Activated T-helper 2 cell treated with anti-CD3 and anti-CD28 coated beads, Interferon-gamma antibody, Interleukin-2, Interleukin-4, amounts not matched to agents 10 μg/mL and 5 μg/mL and 100 μg/mL, durations not matched to agents 14 hours and 24 hours and 36 hours (primary cell): Measurements from ENCODE around the gene LAMTOR1. TPM values are rescaled to one million over a fixed set of nuclear protein-coding genes. Genes with fewer than 3 reads are reported as not detected.
A peak's percentile ranks its signal among the peaks of the same experiment; 100 is the strongest.

Experiments used
- DNase-seq: peaks from one replicate; pipeline ENCODE4 v3.0.0; 2021; ENCODE audit warnings: low spot score
- H3K27ac Mint-ChIP-seq: one replicate; pipeline ENCODE4 v1.8.0; 2021; ENCODE audit warnings: mixed read lengths
- H3K27me3 Mint-ChIP-seq: one replicate; pipeline ENCODE4 v1.8.0; 2021; ENCODE audit warnings: low read depth, mixed read lengths
- H3K36me3 Mint-ChIP-seq: one replicate; pipeline ENCODE4 v1.8.0; 2021; ENCODE audit warnings: low read depth, mixed read lengths
- H3K4me1 Mint-ChIP-seq: one replicate; pipeline ENCODE4 v1.8.0; 2021; ENCODE audit warnings: low read depth, mixed read lengths
- H3K4me3 Mint-ChIP-seq: one replicate; pipeline ENCODE4 v1.8.0; 2021; ENCODE audit warnings: low read depth, mild to moderate bottlenecking, moderate library complexity, mixed read lengths
- H3K9me3 Mint-ChIP-seq: one replicate; pipeline ENCODE4 v1.8.0; 2021; ENCODE audit warnings: mixed read lengths
- intact Hi-C: fragments of 100-400 bp; cut with micrococcal nuclease; formaldehyde crosslinking; loops from one replicate; pipeline ENCODE4 v1.15.1; 2023
- total RNA-seq: library from RNA; stranded (reverse); gene quantifications from 2 replicates; pipeline ENCODE4 v1.2.3, GENCODE V29; 2022

The LAMTOR1 gene
- total RNA-seq, 1 donor from 2014 or later: 95.1 TPM

- Mint-ChIP-seq H3K27me3 (no peaks in the 10 kb centered on the region), H3K9me3 (no peaks in the 10 kb centered on the region), H3K27ac (peak overlapping the region; percentile 98), H3K4me3 (peak overlapping the region; percentile 89), H3K4me1 (peaks cover 16% of the 10 kb centered on the region), H3K36me3 (peaks cover 10% of the 10 kb centered on the region)
- no peak for DNase-seq
- intact Hi-C loops: loop anchor here (1.0 kb wide), 5 partner anchors 10 to 110 kb away; partner anchors contain the start of genes LAMTOR1, LRRC51 and NUMA1
Observed at GRCh38 chr11:72112978-72113808, 10.1 kb upstream of the LAMTOR1 start.

DNA sequence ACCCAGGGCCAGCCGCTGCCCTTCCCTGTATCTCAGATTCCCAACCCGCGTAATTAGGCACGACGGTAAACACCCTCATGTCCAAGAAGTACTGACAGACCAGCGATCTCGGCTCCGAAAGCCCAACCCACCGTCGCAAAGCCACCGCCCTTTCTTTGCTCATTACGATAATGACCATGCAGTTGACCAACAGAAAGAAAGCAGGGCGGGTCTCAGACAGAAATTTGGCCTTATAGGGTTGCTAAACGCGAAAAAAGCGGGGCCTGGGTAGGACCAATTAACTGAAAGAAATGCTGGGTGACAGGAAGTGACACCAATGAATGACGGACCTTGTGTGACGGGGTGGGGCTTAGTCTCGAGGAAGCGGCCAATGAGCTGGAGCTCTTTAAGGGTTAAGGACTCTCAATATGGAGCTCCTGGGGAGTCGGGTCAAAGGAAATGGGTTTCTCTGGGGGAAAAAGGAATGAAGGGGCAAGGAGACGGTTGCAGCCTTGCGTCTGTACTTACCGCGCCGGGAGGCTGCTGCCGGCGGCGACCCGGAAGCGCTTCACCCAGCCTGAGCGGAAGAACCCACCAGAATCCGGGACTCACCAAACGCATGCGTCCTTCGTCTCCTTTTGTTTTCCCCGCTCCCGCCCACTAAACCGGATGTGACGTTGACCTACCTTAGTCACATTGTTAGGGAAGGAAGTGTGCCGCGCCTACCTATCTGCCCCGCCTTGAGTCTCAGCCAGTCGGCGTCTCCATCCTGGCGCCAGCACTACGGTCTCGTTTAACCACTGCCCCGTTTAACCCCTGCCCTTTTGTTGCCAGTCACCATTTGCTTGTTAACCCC is 9.3 kb upstream of the LAMTOR1 start, which contains the start of gene ANAPC15:
TSS of gene ANAPC15 (minus strand) at position 553 of the 835 bp plus-strand sequence. CDS start 1,419 bp downstream, outside the sequence.
- no peaks in the 10 kb centered on the region for H3K9me3 Mint-ChIP-seq
- peak; percentile 98 for DNase-seq
- peak within 1 kb of the TSS; percentile 89 for H3K4me3 Mint-ChIP-seq
- peaks cover 12% of the 10 kb centered on the region for H3K36me3 Mint-ChIP-seq
- H3K27ac Mint-ChIP-seq: peak within 1 kb of the TSS; percentile 98
- no peaks in the 10 kb centered on the region for H3K27me3 Mint-ChIP-seq
- H3K4me1 Mint-ChIP-seq: peaks cover 16% of the 10 kb centered on the region
- intact Hi-C loops: loop anchor here (1.0 kb wide), 5 partner anchors 9 to 111 kb away; partner anchors contain the start of genes LAMTOR1, LRRC51 and NUMA1

DNA sequence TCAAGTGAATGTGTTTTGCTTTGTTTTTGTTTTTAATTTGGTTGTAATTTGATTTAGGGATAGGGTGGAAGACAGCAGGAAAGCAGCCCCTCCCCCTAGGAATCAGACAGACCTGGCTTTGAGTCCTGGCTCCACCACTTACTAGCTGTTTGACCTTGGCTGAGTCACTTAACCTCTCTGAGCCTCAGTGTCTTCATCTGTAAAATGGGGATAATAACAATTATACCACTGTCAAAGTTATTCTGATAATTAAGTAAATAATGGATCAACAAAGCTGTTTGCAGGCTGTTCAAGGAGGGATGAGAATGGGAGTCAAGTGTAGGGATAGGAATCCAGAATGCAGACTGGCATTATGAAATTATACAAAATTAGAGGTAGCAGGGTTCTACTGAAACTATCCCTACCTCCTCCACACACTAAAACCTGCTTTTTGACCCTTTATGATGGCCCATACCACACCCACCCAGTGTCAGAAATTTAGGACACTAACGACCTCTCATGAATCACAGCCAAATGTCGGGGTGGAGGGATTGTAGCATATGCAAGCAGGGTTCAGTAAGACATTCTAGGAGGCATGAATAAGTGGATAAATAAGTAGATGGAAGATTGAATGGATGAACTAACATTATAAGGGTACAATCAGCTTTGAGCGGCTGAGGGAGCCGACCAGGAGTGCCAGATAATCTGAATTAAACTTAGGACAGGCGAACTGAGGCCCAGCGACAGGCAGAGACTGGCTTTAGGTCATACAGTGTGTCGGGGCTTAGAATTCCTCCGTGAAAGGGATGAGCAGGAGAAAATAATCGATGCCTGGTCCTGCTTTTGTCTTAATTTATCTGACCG is 8.4 kb upstream of the LAMTOR1 start:
- H3K9me3 Mint-ChIP-seq: no peaks in the 10 kb centered on the region
- intact Hi-C loops: loop anchor here (1.0 kb wide), 5 partner anchors 8 to 112 kb away; partner anchors contain the start of genes LAMTOR1, LRRC51 and NUMA1
- H3K27me3 Mint-ChIP-seq: no peaks in the 10 kb centered on the region
- H3K27ac Mint-ChIP-seq: peak overlapping the region; percentile 98
- no peak for DNase-seq
- H3K36me3 Mint-ChIP-seq: peaks cover 14% of the 10 kb centered on the region
- H3K4me3 Mint-ChIP-seq: peak overlapping the region; percentile 89
- H3K4me1 Mint-ChIP-seq: peaks cover 16% of the 10 kb centered on the region

- Mint-ChIP-seq H3K4me1 (peaks cover 25% of the 10 kb centered on the region), H3K27me3 (no peaks in the 10 kb centered on the region), H3K4me3 (no peak within 1 kb of the TSS), H3K9me3 (no peaks in the 10 kb centered on the region), H3K36me3 (peaks cover 33% of the 10 kb centered on the region), H3K27ac (no peak within 1 kb of the TSS)
- intact Hi-C loops: no loop called here
- no peak for DNase-seq
Observed at GRCh38 chr11:72105888-72106287, 2.8 kb upstream of the LAMTOR1 start, which contains the start of gene TOMT. Gene TOMT, plus strand, starts transcription at chr11:72105924. Its CDS starts 28 bp downstream, at chr11:72105952.

DNA sequence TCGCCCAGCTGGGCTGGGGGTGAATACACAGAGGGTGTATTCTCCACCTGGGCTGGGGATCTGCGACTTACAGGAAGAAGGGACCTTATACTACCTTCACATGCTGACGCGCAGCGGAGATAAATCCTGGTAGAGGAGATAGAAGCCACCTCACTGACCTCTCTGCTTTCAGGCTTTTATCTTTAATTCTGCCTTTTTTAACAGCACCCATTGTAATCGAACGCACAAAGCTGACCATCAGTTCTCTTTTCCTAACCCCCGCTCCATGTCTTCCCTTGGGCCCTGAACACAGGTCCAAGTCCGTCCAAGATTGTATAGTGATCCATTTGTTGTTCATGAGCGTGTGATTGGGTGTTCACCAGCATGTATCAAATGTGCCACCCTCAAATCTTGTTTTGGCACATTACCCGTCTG is 664 bp upstream of the LAMTOR1 start:
- H3K27me3 Mint-ChIP-seq: no peaks in the 10 kb centered on the region
- intact Hi-C loops: loop anchor here (1.0 to 2.0 kb wide), 5 partner anchors 9 to 121 kb away; partner anchors contain the start of genes ANAPC15, INPPL1, LRRC51 and NUMA1
- H3K36me3 Mint-ChIP-seq: peaks cover 32% of the 10 kb centered on the region
- peaks cover 32% of the 10 kb centered on the region for H3K4me1 Mint-ChIP-seq
- H3K4me3 Mint-ChIP-seq: peak overlapping the region; percentile 95
- H3K9me3 Mint-ChIP-seq: no peaks in the 10 kb centered on the region
- DNase-seq: no peak
- H3K27ac Mint-ChIP-seq: peak overlapping the region; percentile 96

DNA sequence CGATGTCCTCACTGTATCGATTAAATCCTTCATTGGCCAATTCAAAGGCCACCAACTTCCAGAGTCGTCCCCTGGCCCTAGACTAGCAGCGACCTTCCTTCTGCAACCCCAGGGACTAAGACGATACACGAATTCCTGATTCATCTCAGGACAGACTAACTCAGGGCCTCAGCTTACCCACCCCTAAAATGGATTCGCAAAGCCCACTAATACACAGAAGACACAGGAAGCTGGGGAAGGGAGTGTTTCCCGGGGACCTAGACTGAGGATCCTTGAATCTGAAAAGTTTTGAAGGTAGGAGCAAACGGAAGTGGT is 509 bp downstream of the LAMTOR1 start:
- Mint-ChIP-seq H3K4me1 (peaks cover 32% of the 10 kb centered on the region), H3K27me3 (no peaks in the 10 kb centered on the region), H3K36me3 (peaks cover 42% of the 10 kb centered on the region), H3K4me3 (peak overlapping the region; percentile 95), H3K9me3 (no peaks in the 10 kb centered on the region), H3K27ac (peak overlapping the region; percentile 96)
- intact Hi-C loops: loop anchor here (2.0 kb wide), 3 partner anchors 38 to 122 kb away; partner anchors contain the start of gene INPPL1
- DNase-seq: no peak

- DNase-seq: no peak
- Mint-ChIP-seq H3K27ac (peak overlapping the region; percentile 96), H3K4me1 (peaks cover 32% of the 10 kb centered on the region), H3K4me3 (peak overlapping the region; percentile 95), H3K36me3 (peaks cover 42% of the 10 kb centered on the region), H3K9me3 (no peaks in the 10 kb centered on the region), H3K27me3 (no peaks in the 10 kb centered on the region)
- intact Hi-C loops: loop anchor here (2.0 kb wide), 3 partner anchors 39 to 123 kb away; partner anchors contain the start of gene INPPL1
Observed at GRCh38 chr11:72102162-72102561, 935 bp downstream of the LAMTOR1 start.

DNA sequence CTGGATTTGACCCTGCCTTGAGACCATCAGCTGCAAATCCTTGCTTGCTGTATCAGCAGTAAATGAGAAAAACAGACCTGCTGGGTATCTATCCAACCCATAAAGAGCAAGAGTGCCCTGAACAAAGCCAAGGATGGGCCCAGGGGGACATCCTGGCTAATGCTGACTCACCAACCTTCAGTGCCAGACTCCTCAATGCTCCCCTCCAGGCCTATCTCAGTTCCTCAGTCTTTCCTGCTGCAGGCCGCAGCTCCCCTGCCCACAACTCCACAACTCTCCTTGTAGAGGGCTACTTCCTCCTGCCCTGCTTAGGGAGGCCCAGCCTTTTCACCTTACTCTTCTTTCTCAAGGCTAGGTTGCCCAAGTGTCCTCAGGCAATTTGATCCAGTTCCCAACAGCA is 2.6 kb downstream of the LAMTOR1 start:
- Mint-ChIP-seq H3K27ac (peak overlapping the region; percentile 9), H3K9me3 (no peaks in the 10 kb centered on the region), H3K4me1 (peaks cover 32% of the 10 kb centered on the region), H3K36me3 (peaks cover 50% of the 10 kb centered on the region), H3K4me3 (no peak overlapping the region), H3K27me3 (no peaks in the 10 kb centered on the region)
- intact Hi-C loops: no loop called here
- no peak for DNase-seq

GRCh38 chr11:72100009-72100408 is 3.1 kb downstream of the LAMTOR1 start:
- Mint-ChIP-seq H3K4me3 (no peak overlapping the region), H3K36me3 (peaks cover 53% of the 10 kb centered on the region), H3K27ac (no peak overlapping the region), H3K27me3 (no peaks in the 10 kb centered on the region), H3K4me1 (peaks cover 32% of the 10 kb centered on the region), H3K9me3 (no peaks in the 10 kb centered on the region)
- no peak for DNase-seq
- intact Hi-C loops: no loop called here

- no peak overlapping the region for H3K27ac Mint-ChIP-seq
- intact Hi-C loops: no loop called here
- H3K4me1 Mint-ChIP-seq: peaks cover 26% of the 10 kb centered on the region
- no peak for DNase-seq
- H3K36me3 Mint-ChIP-seq: peaks cover 60% of the 10 kb centered on the region
- H3K9me3 Mint-ChIP-seq: no peaks in the 10 kb centered on the region
- no peak overlapping the region for H3K4me3 Mint-ChIP-seq
- H3K27me3 Mint-ChIP-seq: no peaks in the 10 kb centered on the region
Observed at GRCh38 chr11:72098741-72099140, 4.4 kb downstream of the LAMTOR1 start.

- DNase-seq: peak; percentile 53
- intact Hi-C loops: loop anchor here (1.0 kb wide), 1 partner anchor 66 kb away; no protein-coding TSS in a partner anchor
Observed at GRCh38 chr11:72091292-72091691, 11.8 kb downstream of the LAMTOR1 start.

More at GRCh38 chr11:72091292-72091691, 11.8 kb downstream of the LAMTOR1 start:
- no peaks in the 10 kb centered on the region for H3K9me3 Mint-ChIP-seq
- H3K36me3 Mint-ChIP-seq: peaks cover 34% of the 10 kb centered on the region
- peaks cover 20% of the 10 kb centered on the region for H3K4me1 Mint-ChIP-seq
- H3K4me3 Mint-ChIP-seq: no peak overlapping the region
- H3K27me3 Mint-ChIP-seq: no peaks in the 10 kb centered on the region
- peak overlapping the region; percentile 58 for H3K27ac Mint-ChIP-seq
